Stomach (tissue), 4 donors: ENCODE results near the gene SIAH2.

ENCODE experiments used
- POLR2A ChIP-seq, 4 donors: fragments of 450-650 bp; IDR thresholded peaks; one replicate each; pipeline ENCODE4 v1.6.1; 2016; ENCODE audit warnings: antibody characterized with exemption in 4 of 4, control low read depth in 2 of 4, mild to moderate bottlenecking in 1 of 4, moderate library complexity in 1 of 4
- POLR2AphosphoS5 ChIP-seq, 3 donors: sonication (generic); formaldehyde crosslinking; IDR thresholded peaks; one replicate each; pipeline ENCODE4 v1.6.1; 2016; ENCODE audit warnings: antibody characterized with exemption in 3 of 3
- TF ChIP-seq, protein P1 (sequence below), 7 experiments: fragments of 450-650 bp in 4 of 7; fragments of 200-600 bp in 3 of 7; sonication (generic) in 3 of 7; IDR thresholded peaks; one replicate each; pipeline ENCODE4 v1.5.1; 2016 to 2019; ENCODE audit warnings: antibody characterized with exemption in 7 of 7, control low read depth in 2 of 7, mild to moderate bottlenecking in 1 of 7

DNA sequence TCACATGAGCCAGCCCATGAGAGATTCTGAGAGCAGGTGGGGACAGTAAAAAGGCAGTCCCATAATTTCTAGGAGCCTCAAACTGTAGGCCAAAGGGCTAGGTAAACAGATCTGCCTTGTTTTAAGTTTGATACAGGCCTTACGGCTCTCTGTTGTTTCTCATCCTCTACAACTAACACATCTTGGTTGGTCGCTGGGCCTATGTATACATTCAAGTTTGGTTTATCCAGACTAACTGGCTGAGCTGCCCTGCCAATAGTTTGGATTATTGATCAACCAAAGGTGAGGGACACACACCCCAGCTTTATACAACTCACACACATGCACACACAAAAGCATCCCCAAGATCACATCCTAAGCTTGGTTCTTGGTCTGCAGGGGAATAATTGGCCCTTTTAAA, 3.0 kb downstream of the SIAH2 start:
- TF ChIP-seq, protein P1, sequence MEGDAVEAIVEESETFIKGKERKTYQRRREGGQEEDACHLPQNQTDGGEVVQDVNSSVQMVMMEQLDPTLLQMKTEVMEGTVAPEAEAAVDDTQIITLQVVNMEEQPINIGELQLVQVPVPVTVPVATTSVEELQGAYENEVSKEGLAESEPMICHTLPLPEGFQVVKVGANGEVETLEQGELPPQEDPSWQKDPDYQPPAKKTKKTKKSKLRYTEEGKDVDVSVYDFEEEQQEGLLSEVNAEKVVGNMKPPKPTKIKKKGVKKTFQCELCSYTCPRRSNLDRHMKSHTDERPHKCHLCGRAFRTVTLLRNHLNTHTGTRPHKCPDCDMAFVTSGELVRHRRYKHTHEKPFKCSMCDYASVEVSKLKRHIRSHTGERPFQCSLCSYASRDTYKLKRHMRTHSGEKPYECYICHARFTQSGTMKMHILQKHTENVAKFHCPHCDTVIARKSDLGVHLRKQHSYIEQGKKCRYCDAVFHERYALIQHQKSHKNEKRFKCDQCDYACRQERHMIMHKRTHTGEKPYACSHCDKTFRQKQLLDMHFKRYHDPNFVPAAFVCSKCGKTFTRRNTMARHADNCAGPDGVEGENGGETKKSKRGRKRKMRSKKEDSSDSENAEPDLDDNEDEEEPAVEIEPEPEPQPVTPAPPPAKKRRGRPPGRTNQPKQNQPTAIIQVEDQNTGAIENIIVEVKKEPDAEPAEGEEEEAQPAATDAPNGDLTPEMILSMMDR (IDR thresholded peaks at IDR 0.05), result no peak
- TF ChIP-seq POLR2A (IDR thresholded peaks at IDR 0.05) (no peak), POLR2AphosphoS5 (IDR thresholded peaks at IDR 0.05) (no peak)
